SH-SY5Y (cell line): ENCODE results near the gene ADAM19.

Experiments
- GATA2 ChIP-seq: IDR thresholded peaks from 2 replicates; pipeline ENCODE4 v1.6.1; 2011; ENCODE audit warnings: mild to moderate bottlenecking, low read depth, low read length
- GATA3 ChIP-seq: IDR thresholded peaks from 2 replicates; pipeline ENCODE4 v1.6.1; 2011; ENCODE audit warnings: low read depth, mild to moderate bottlenecking, low read length, moderate library complexity

- TF ChIP-seq GATA2: no peak
- no peak for TF ChIP-seq GATA3
Observed at GRCh38 chr5:157494178-157494832, 81.3 kb downstream of the ADAM19 start.
